ENCODE measurements around the gene KDF1.

DNA sequence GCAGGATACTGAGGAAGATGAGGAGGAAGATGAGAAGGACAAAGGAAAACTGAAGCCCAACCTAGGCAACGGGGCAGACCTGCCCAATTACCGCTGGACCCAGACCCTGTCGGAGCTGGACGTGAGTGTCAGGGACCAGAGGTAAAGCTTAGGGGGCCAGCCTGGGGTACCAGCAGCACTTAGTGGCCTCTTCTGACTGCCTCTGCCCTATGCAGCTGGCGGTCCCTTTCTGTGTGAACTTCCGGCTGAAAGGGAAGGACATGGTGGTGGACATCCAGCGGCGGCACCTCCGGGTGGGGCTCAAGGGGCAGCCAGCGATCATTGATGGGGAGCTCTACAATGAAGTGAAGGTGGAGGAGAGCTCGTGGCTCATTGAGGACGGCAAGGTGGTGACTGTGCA is 17.6 kb downstream of the KDF1 start:
- TF ChIP-seq SOX6 (IDR thresholded peaks at IDR 0.05) (no peak), SOX6 (CRISPR knock-in tag; IDR thresholded peaks at IDR 0.05) (no peak), ZBED4 (CRISPR knock-in tag; IDR thresholded peaks at IDR 0.05; ENCODE audit: borderline replicate concordance) (no peak), RNF2 (conservative IDR thresholded peaks at IDR 0.05; ENCODE audit: low read depth) (no peak), CTCF (CRISPR knock-in tag; IDR thresholded peaks at IDR 0.05) (no peak), CAMTA2 (CRISPR knock-in tag; IDR thresholded peaks at IDR 0.05; ENCODE audit: borderline replicate concordance) (no peak), SP2 (CRISPR knock-in tag; IDR thresholded peaks at IDR 0.05) (no peak), ZFP1 (CRISPR knock-in tag; IDR thresholded peaks at IDR 0.05) (no peak)
- TF ChIP-seq, protein P1, sequence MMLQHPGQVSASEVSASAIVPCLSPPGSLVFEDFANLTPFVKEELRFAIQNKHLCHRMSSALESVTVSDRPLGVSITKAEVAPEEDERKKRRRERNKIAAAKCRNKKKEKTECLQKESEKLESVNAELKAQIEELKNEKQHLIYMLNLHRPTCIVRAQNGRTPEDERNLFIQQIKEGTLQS (CRISPR knock-in tag; IDR thresholded peaks at IDR 0.05) = no peak
